Tibial nerve (tissue), 4 donors: ENCODE measurements around the gene HES5. TPM values are rescaled to one million over a fixed set of nuclear protein-coding genes. Genes with fewer than 3 reads are reported as not detected.

Experiments used
- DNase-seq, 2 donors: peaks; one replicate each; pipeline ENCODE4 v3.0.0-alpha.2; 2019; ENCODE audit warnings: low spot score in 2 of 2
- H3K27ac ChIP-seq, 4 donors: fragments of 200-600 bp; sonication (generic) in 3 of 4; one replicate each; pipeline ENCODE4 v1.5.1; 2017 to 2019; ENCODE audit warnings: mild to moderate bottlenecking in 1 of 4
- H3K27me3 ChIP-seq, 2 donors: fragments of 200-600 bp; sonication (generic) in 1 of 2; one replicate each; pipeline versions ENCODE4 v1.5.1 to v1.6.0; 2017 to 2019
- H3K36me3 ChIP-seq, 3 donors: fragments of 200-600 bp; sonication (generic); one replicate each; pipeline ENCODE4 v1.5.1; 2018 to 2019
- H3K4me1 ChIP-seq, 4 donors: fragments of 200-600 bp; sonication (generic) in 3 of 4; one replicate each; pipeline ENCODE4 v1.5.1; 2017 to 2019
- H3K4me3 ChIP-seq, 4 donors: fragments of 200-600 bp; sonication (generic) in 3 of 4; one replicate each; pipeline ENCODE4 v1.5.1; 2017 to 2019; ENCODE audit warnings: mild to moderate bottlenecking in 1 of 4, moderate library complexity in 1 of 4
- H3K9me3 ChIP-seq, 4 donors: fragments of 200-600 bp; sonication (generic) in 3 of 4; one replicate each; pipeline ENCODE4 v1.5.1; 2017 to 2019
- CTCF ChIP-seq, 5 experiments: fragments of 200-600 bp in 3 of 5; fragments of 450-650 bp in 2 of 5; sonication (generic) in 3 of 5; IDR thresholded peaks; one replicate each; pipeline ENCODE4 v1.5.1; 2016 to 2019; ENCODE audit warnings: antibody characterized with exemption in 5 of 5, mild to moderate bottlenecking in 3 of 5, moderate library complexity in 2 of 5
- EP300 ChIP-seq, 2 donors: sonication (generic); formaldehyde crosslinking; IDR thresholded peaks; one replicate each; pipeline ENCODE4 v1.6.1; 2017; ENCODE audit warnings: antibody characterized with exemption in 2 of 2, mild to moderate bottlenecking in 1 of 2
- POLR2A ChIP-seq, 2 donors: fragments of 450-650 bp; IDR thresholded peaks; one replicate each; pipeline ENCODE4 v1.6.1; 2017; ENCODE audit warnings: antibody characterized with exemption in 2 of 2, mild to moderate bottlenecking in 2 of 2, moderate library complexity in 2 of 2
- WGBS, 2 donors: methylation state at CpG; one replicate each; pipeline ENCODE4 v1.1.5; 2018; 5-methylcytosine and 5-hydroxymethylcytosine counted together
- total RNA-seq, 4 donors: library from RNA; depleted of rRNA; stranded (reverse); fragments of >200 nt; gene quantifications; one replicate each; pipeline ENCODE4 v1.1.0, GENCODE V29; 2016

Gene HES5
- total RNA-seq, 4 donors from 2014 or later: 0.87 TPM; not detected in 3

GRCh38 chr1:2512862-2513421 is 17.1 kb downstream of the HES5 start:
- DNase-seq: no peak
- Histone ChIP-seq H3K27ac (no peak overlapping the region), H3K9me3 (no peaks in the 10 kb centered on the region), H3K4me3 (no peak overlapping the region), H3K4me1 (no peaks in the 10 kb centered on the region), H3K27me3 (no peaks in the 10 kb centered on the region), H3K36me3 (peaks cover 7 to 100% (median 58%) of the 10 kb centered on the region in 3 donors)
- 86 to 92% methylated on average over 18 to 29 of the region's 31 CpGs for WGBS, 2 donors
- TF ChIP-seq EP300 (IDR thresholded peaks at IDR 0.05) (no peak), CTCF (IDR thresholded peaks at IDR 0.05) (no peak), POLR2A (IDR thresholded peaks at IDR 0.05) (no peak)

GRCh38 chr1:2510366-2511155 is 19.5 kb downstream of the HES5 start:
- Histone ChIP-seq H3K4me3 (no peak overlapping the region), H3K36me3 (peaks cover 2 to 86% (median 44%) of the 10 kb centered on the region in 3 donors), H3K4me1 (peaks cover 0 to 13% (median 0%) of the 10 kb centered on the region in 4 donors), H3K27ac (no peak overlapping the region), H3K9me3 (no peaks in the 10 kb centered on the region), H3K27me3 (no peaks in the 10 kb centered on the region)
- no peak for TF ChIP-seq EP300 (IDR thresholded peaks at IDR 0.05)
- TF ChIP-seq POLR2A (IDR thresholded peaks at IDR 0.05): no peak
- DNase-seq: no peak
- 91 to 96% methylated on average over 26 of the region's 27 CpGs for WGBS, 2 donors

- Histone ChIP-seq H3K4me3 (no peak overlapping the region), H3K4me1 (peaks cover 0 to 21% (median 3%) of the 10 kb centered on the region in 4 donors), H3K36me3 (peaks cover 2 to 76% (median 41%) of the 10 kb centered on the region in 3 donors), H3K27me3 (peaks cover 0 to 6% of the 10 kb centered on the region in 2 donors), H3K27ac (no peak overlapping the region), H3K9me3 (no peaks in the 10 kb centered on the region)
- no peak for TF ChIP-seq CTCF (IDR thresholded peaks at IDR 0.05)
- TF ChIP-seq EP300 (IDR thresholded peaks at IDR 0.05): no peak
- no peak for TF ChIP-seq POLR2A (IDR thresholded peaks at IDR 0.05)
- no peak for DNase-seq
- 84 to 90% methylated on average over 8 to 11 of the region's 11 CpGs for WGBS, 2 donors
These were observed 20.5 kb downstream of the HES5 start for GRCh38 chr1:2509589-2509988.

- 94 to 95% methylated on average over 24 to 29 of the region's 29 CpGs for WGBS, 2 donors
- Histone ChIP-seq H3K9me3 (no peaks in the 10 kb centered on the region), H3K4me3 (no peak overlapping the region), H3K36me3 (peaks cover 2 to 68% (median 39%) of the 10 kb centered on the region in 3 donors), H3K27me3 (peaks cover 0 to 14% of the 10 kb centered on the region in 2 donors), H3K27ac (no peak overlapping the region), H3K4me1 (peaks cover 0 to 24% (median 4%) of the 10 kb centered on the region in 4 donors)
- TF ChIP-seq POLR2A (IDR thresholded peaks at IDR 0.05) (no peak), EP300 (IDR thresholded peaks at IDR 0.05) (no peak), CTCF (IDR thresholded peaks at IDR 0.05) (no peak)
- DNase-seq: no peak
These were observed 21.3 kb downstream of the HES5 start for GRCh38 chr1:2508751-2509150.

- Histone ChIP-seq H3K27me3 (peaks cover 0 to 20% of the 10 kb centered on the region in 2 donors), H3K9me3 (no peaks in the 10 kb centered on the region), H3K4me3 (no peak overlapping the region), H3K27ac (no peak overlapping the region), H3K36me3 (peaks cover 0 to 62% (median 34%) of the 10 kb centered on the region in 3 donors), H3K4me1 (peaks cover 0 to 26% (median 4%) of the 10 kb centered on the region in 4 donors)
- 77 to 87% methylated on average over 20 to 24 of the region's 24 CpGs for WGBS, 2 donors
- TF ChIP-seq EP300 (IDR thresholded peaks at IDR 0.05) (no peak), CTCF (IDR thresholded peaks at IDR 0.05) (no peak), POLR2A (IDR thresholded peaks at IDR 0.05) (no peak)
- DNase-seq: no peak
These were observed 21.9 kb downstream of the HES5 start for GRCh38 chr1:2508180-2508579.
